NCI-H1930 (cell line): ENCODE results near the gene SORCS2.

Experiments used
- DNase-seq, 2 experiments: peaks; one replicate each; lab custom pipeline; 2025; lab: John Stamatoyannopoulos, UW

The SORCS2 gene

GRCh38 chr4:7326693-7327340 is 134.5 kb downstream of the SORCS2 start:
- no peak for DNase-seq

GRCh38 chr4:7327341-7327885 is 135.1 kb downstream of the SORCS2 start:
- DNase-seq: no peak

GRCh38 chr4:7328162-7328912 is 136.0 kb downstream of the SORCS2 start:
- DNase-seq: no peak

GRCh38 chr4:7328913-7329638 is 136.7 kb downstream of the SORCS2 start:
- DNase-seq: no peak

GRCh38 chr4:7330031-7330596 is 137.8 kb downstream of the SORCS2 start:
- DNase-seq: no peak

GRCh38 chr4:7330811-7331681 is 138.7 kb downstream of the SORCS2 start:
- no peak for DNase-seq

GRCh38 chr4:7331682-7332000 is 139.3 kb downstream of the SORCS2 start:
- DNase-seq: no peak

GRCh38 chr4:7332216-7333023 is 140.1 kb downstream of the SORCS2 start:
- no peak for DNase-seq

GRCh38 chr4:7333024-7333780 is 140.9 kb downstream of the SORCS2 start:
- DNase-seq: no peak

- DNase-seq: no peak
Measured at GRCh38 chr4:7333801-7334421, 141.6 kb downstream of the SORCS2 start.

GRCh38 chr4:7334521-7335275 is 142.4 kb downstream of the SORCS2 start:
- DNase-seq: no peak

- DNase-seq: peak in 1 of 2 experiments; percentile 5
Measured at GRCh38 chr4:7335344-7336066, 143.2 kb downstream of the SORCS2 start.

GRCh38 chr4:7336067-7336569 is 143.8 kb downstream of the SORCS2 start:
- no peak for DNase-seq

GRCh38 chr4:7336732-7337131 is 144.4 kb downstream of the SORCS2 start:
- no peak for DNase-seq

GRCh38 chr4:7337196-7338058 is 145.1 kb downstream of the SORCS2 start:
- no peak for DNase-seq

GRCh38 chr4:7338059-7338452 is 145.7 kb downstream of the SORCS2 start:
- DNase-seq: no peak
